Liver (tissue), 9 donors: ENCODE results near the gene NGB. TPM values are rescaled to one million over a fixed set of nuclear protein-coding genes. Genes with fewer than 3 reads are reported as not detected.

Source experiments
- DNase-seq: peaks from one replicate; pipeline ENCODE4 v3.0.0-alpha.2; 2017; ENCODE audit warnings: low spot score
- H3K27ac ChIP-seq, 2 donors: one replicate each; pipeline ENCODE4 v1.7.0; 2013; ENCODE audit warnings: inconsistent platforms in 2 of 2, low read length in 2 of 2, control low read depth in 1 of 2, low read depth in 1 of 2, mild to moderate bottlenecking in 1 of 2
- H3K27me3 ChIP-seq, 4 donors: one replicate each; pipeline versions ENCODE4 v1.6.1 to v1.7.0; 2013; ENCODE audit warnings: low read length in 3 of 4, inconsistent platforms in 1 of 4, mild to moderate bottlenecking in 1 of 4, moderate library complexity in 1 of 4; ENCODE audit not compliant: control insufficient read depth in 4 of 4, insufficient read depth in 4 of 4
- H3K36me3 ChIP-seq, 4 donors: one replicate each; pipeline versions ENCODE4 v1.6.1 to v1.7.0; 2013; ENCODE audit warnings: low read length in 3 of 4, mild to moderate bottlenecking in 3 of 4, low read depth in 1 of 4, moderate library complexity in 1 of 4; ENCODE audit not compliant: control insufficient read depth in 4 of 4, insufficient read depth in 3 of 4
- H3K4me1 ChIP-seq, 4 donors: one replicate each; pipeline versions ENCODE4 v1.6.1 to v1.7.0; 2013; ENCODE audit warnings: low read length in 3 of 4, mild to moderate bottlenecking in 3 of 4, moderate library complexity in 1 of 4; ENCODE audit not compliant: control insufficient read depth in 4 of 4, insufficient read depth in 4 of 4
- H3K4me3 ChIP-seq, 3 donors: one replicate each; pipeline versions ENCODE4 v1.6.1 to v1.7.0; 2013; ENCODE audit warnings: low read length in 3 of 3, control low read depth in 1 of 3, low read depth in 1 of 3, mild to moderate bottlenecking in 1 of 3
- H3K9ac ChIP-seq, 2 donors: one replicate each; pipeline ENCODE4 v1.7.0; 2013; ENCODE audit warnings: low read length in 2 of 2, mild to moderate bottlenecking in 2 of 2, moderate library complexity in 2 of 2, control low read depth in 1 of 2, low read depth in 1 of 2
- H3K9me3 ChIP-seq, 4 donors: one replicate each; pipeline versions ENCODE4 v1.6.1 to v1.7.0; 2013; ENCODE audit warnings: low read length in 3 of 4; ENCODE audit not compliant: control insufficient read depth in 4 of 4
- EGR1 ChIP-seq, 2 donors: IDR thresholded peaks; 2 replicates each; pipeline ENCODE4 v1.6.1; 2016 to 2018; ENCODE audit warnings: antibody characterized with exemption in 2 of 2, low read depth in 2 of 2
- FOXA1 ChIP-seq: IDR thresholded peaks from 2 replicates; pipeline ENCODE4 v1.6.1; 2016; ENCODE audit warnings: antibody characterized with exemption
- FOXA2 ChIP-seq: IDR thresholded peaks from 2 replicates; pipeline ENCODE4 v1.6.1; 2016; ENCODE audit warnings: antibody characterized with exemption
- GABPA ChIP-seq, 2 donors: IDR thresholded peaks in 1 of 2; conservative IDR thresholded peaks in 1 of 2; 2 replicates each; pipeline ENCODE4 v1.6.1; 2016; ENCODE audit warnings: antibody characterized with exemption in 2 of 2, mild to moderate bottlenecking in 1 of 2, moderate library complexity in 1 of 2
- HNF4G ChIP-seq: IDR thresholded peaks from 2 replicates; pipeline ENCODE4 v1.6.1; 2016; ENCODE audit warnings: antibody characterized with exemption
- JUND ChIP-seq, 2 donors: IDR thresholded peaks; 2 replicates each; pipeline ENCODE4 v1.6.1; 2016; ENCODE audit warnings: antibody characterized with exemption in 2 of 2
- NR2F2 ChIP-seq: IDR thresholded peaks from 2 replicates; pipeline ENCODE4 v1.6.1; 2016; ENCODE audit warnings: antibody characterized with exemption
- RAD21 ChIP-seq, 2 donors: IDR thresholded peaks; 2 replicates each; pipeline ENCODE4 v1.6.1; 2016; ENCODE audit warnings: antibody characterized with exemption in 2 of 2, mild to moderate bottlenecking in 2 of 2
- RXRA ChIP-seq, 2 donors: IDR thresholded peaks; 2 replicates each; pipeline ENCODE4 v1.6.1; 2017 to 2018; ENCODE audit warnings: antibody characterized with exemption in 2 of 2, mild to moderate bottlenecking in 1 of 2
- SP1 ChIP-seq: IDR thresholded peaks from 2 replicates; pipeline ENCODE4 v1.6.1; 2018; ENCODE audit warnings: antibody characterized with exemption, mild to moderate bottlenecking
- TAF1 ChIP-seq: conservative IDR thresholded peaks from 2 replicates; pipeline ENCODE4 v1.6.1; 2016; ENCODE audit warnings: antibody characterized with exemption, mild to moderate bottlenecking
- YY1 ChIP-seq: IDR thresholded peaks from 2 replicates; pipeline ENCODE4 v1.6.1; 2016; ENCODE audit warnings: antibody characterized with exemption, mild to moderate bottlenecking
- WGBS: extraction: QIAGEN DNeasy Blood & Tissue Kit; methylation state at CpG from one replicate; pipeline ENCODE4 v1.1.7; 2013; 5-methylcytosine and 5-hydroxymethylcytosine counted together
- polyA plus RNA-seq, 2 donors: library from polyadenylated mRNA; stranded (reverse) in 1 of 2; unstranded in 1 of 2; fragments of 200-250 nt in 1 of 2; fragments of >200 nt in 1 of 2; fragmentation: Nextera tagmentation in 1 of 2; extraction: Ambion mirVana in 1 of 2; gene quantifications; one replicate each; pipeline versions ENCODE4 v1.2.1 to v1.2.3, GENCODE V29; 2013 to 2015
- total RNA-seq, 2 donors: library from RNA; depleted of rRNA; stranded (reverse); fragments of >200 nt; gene quantifications; one replicate each; pipeline ENCODE4 v1.2.3, GENCODE V29; 2014
- TF ChIP-seq, protein P1 (sequence below): IDR thresholded peaks from 2 replicates; pipeline ENCODE4 v1.6.1; 2016; ENCODE audit warnings: antibody characterized with exemption
- TF ChIP-seq, protein P2 (sequence below): IDR thresholded peaks from 2 replicates; pipeline ENCODE4 v1.6.1; 2016; ENCODE audit warnings: antibody characterized with exemption, mild to moderate bottlenecking
- TF ChIP-seq, protein P3 (sequence below): IDR thresholded peaks from 2 replicates; pipeline ENCODE4 v1.6.1; 2016; ENCODE audit warnings: antibody characterized with exemption
- TF ChIP-seq, protein P4 (sequence below): IDR thresholded peaks from 2 replicates; pipeline ENCODE4 v1.6.1; 2016; ENCODE audit warnings: antibody characterized with exemption
- TF ChIP-seq, protein P5 (sequence below): fragments of 150-350 bp; IDR thresholded peaks from 2 replicates; pipeline ENCODE4 v1.5.1; 2017; ENCODE audit warnings: improper control_type of control experiment, low read depth, low read length; ENCODE audit not compliant: missing input control
- donor health status: healthy.
- donor health status: healthy.
- donor health status: healthy.
- donor health status: healthy.
- donor health status: healthy.

NGB gene
- total and polyA plus RNA-seq, 4 donors, result not detected

DNA sequence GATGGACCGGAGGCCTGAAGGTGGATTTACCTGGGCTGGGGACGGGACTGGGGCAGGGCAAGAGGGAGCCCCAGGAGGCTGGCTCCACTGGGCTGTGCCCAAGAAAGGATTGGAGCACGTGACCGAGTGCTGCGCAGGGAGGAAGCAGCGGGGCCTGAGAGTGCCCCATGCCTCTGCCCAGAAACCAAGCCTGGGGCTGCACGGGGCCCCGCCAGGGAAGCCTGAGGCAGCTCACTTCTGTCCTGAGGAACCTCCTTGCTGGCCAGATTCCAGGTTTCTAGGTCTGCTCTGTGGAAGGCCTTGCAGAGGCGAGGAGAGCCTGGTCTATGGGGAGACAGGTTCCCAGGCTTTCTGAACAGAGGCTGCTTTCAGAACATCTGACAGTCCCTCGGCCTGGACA is 10.4 kb downstream of the NGB start:
- H3K4me3 ChIP-seq, result no peak overlapping the region
- H3K4me1 ChIP-seq, result no peaks in the 10 kb centered on the region
- no peaks in the 10 kb centered on the region for H3K9me3 ChIP-seq
- H3K9ac ChIP-seq, result no peak overlapping the region
- DNase-seq, result no peak
- H3K27me3 ChIP-seq, result no peaks in the 10 kb centered on the region
- TF ChIP-seq, protein P1, sequence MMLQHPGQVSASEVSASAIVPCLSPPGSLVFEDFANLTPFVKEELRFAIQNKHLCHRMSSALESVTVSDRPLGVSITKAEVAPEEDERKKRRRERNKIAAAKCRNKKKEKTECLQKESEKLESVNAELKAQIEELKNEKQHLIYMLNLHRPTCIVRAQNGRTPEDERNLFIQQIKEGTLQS, result no peak
- TF ChIP-seq, protein P2, sequence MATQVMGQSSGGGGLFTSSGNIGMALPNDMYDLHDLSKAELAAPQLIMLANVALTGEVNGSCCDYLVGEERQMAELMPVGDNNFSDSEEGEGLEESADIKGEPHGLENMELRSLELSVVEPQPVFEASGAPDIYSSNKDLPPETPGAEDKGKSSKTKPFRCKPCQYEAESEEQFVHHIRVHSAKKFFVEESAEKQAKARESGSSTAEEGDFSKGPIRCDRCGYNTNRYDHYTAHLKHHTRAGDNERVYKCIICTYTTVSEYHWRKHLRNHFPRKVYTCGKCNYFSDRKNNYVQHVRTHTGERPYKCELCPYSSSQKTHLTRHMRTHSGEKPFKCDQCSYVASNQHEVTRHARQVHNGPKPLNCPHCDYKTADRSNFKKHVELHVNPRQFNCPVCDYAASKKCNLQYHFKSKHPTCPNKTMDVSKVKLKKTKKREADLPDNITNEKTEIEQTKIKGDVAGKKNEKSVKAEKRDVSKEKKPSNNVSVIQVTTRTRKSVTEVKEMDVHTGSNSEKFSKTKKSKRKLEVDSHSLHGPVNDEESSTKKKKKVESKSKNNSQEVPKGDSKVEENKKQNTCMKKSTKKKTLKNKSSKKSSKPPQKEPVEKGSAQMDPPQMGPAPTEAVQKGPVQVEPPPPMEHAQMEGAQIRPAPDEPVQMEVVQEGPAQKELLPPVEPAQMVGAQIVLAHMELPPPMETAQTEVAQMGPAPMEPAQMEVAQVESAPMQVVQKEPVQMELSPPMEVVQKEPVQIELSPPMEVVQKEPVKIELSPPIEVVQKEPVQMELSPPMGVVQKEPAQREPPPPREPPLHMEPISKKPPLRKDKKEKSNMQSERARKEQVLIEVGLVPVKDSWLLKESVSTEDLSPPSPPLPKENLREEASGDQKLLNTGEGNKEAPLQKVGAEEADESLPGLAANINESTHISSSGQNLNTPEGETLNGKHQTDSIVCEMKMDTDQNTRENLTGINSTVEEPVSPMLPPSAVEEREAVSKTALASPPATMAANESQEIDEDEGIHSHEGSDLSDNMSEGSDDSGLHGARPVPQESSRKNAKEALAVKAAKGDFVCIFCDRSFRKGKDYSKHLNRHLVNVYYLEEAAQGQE, result no peak
- TF ChIP-seq RAD21 (IDR thresholded peaks at IDR 0.05) (no peak), FOXA2 (no peak), RXRA (IDR thresholded peaks at IDR 0.05) (no peak)
- TF ChIP-seq, protein P3, sequence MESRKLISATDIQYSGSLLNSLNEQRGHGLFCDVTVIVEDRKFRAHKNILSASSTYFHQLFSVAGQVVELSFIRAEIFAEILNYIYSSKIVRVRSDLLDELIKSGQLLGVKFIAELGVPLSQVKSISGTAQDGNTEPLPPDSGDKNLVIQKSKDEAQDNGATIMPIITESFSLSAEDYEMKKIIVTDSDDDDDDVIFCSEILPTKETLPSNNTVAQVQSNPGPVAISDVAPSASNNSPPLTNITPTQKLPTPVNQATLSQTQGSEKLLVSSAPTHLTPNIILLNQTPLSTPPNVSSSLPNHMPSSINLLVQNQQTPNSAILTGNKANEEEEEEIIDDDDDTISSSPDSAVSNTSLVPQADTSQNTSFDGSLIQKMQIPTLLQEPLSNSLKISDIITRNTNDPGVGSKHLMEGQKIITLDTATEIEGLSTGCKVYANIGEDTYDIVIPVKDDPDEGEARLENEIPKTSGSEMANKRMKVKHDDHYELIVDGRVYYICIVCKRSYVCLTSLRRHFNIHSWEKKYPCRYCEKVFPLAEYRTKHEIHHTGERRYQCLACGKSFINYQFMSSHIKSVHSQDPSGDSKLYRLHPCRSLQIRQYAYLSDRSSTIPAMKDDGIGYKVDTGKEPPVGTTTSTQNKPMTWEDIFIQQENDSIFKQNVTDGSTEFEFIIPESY, result no peak
- no peak overlapping the region for H3K27ac ChIP-seq
- WGBS, result 68% methylated on average over 10 of the region's 10 CpGs
- no peaks in the 10 kb centered on the region for H3K36me3 ChIP-seq

DNA sequence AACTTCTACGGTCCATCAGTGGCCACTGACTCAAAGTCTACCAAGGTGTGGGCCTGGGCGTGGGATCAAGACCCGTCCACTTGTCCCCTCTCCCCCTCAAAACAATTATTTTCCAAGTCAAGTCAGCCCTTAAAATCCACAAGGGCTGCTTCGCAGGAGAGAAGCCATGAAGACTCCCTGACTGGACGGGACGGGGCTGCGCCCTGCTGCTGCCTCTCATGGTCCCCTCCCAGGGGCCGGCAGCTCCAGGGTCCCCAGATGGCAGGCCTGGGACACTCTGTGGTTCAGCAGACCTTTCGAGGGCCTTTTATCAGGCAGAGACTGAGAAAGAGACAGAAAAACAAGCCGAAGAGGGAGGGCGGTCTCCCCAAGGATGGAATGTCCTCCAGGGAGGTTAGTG is 10.8 kb downstream of the NGB start:
- no peak overlapping the region for H3K4me3 ChIP-seq
- H3K27me3 ChIP-seq, result no peaks in the 10 kb centered on the region
- no peak overlapping the region for H3K27ac ChIP-seq
- 90% methylated on average over 11 of the region's 11 CpGs for WGBS
- no peaks in the 10 kb centered on the region for H3K4me1 ChIP-seq
- H3K9ac ChIP-seq, result no peak overlapping the region
- H3K36me3 ChIP-seq, result no peaks in the 10 kb centered on the region
- TF ChIP-seq, protein P4, sequence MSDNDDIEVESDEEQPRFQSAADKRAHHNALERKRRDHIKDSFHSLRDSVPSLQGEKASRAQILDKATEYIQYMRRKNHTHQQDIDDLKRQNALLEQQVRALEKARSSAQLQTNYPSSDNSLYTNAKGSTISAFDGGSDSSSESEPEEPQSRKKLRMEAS, result no peak
- TF ChIP-seq, protein P1, result no peak
- TF ChIP-seq HNF4G (no peak), FOXA1 (no peak), EGR1 (IDR thresholded peaks at IDR 0.05; ENCODE audit: low read depth in 2 of 2) (no peak), GABPA (IDR thresholded peaks at IDR 0.05 in 1 of 2, conservative IDR thresholded peaks at IDR 0.05 in 1 of 2) (no peak), FOXA2 (no peak), NR2F2 (no peak), SP1 (no peak), TAF1 (no peak), YY1 (no peak), JUND (IDR thresholded peaks at IDR 0.05) (no peak), RAD21 (IDR thresholded peaks at IDR 0.05) (no peak)
- TF ChIP-seq, protein P5, sequence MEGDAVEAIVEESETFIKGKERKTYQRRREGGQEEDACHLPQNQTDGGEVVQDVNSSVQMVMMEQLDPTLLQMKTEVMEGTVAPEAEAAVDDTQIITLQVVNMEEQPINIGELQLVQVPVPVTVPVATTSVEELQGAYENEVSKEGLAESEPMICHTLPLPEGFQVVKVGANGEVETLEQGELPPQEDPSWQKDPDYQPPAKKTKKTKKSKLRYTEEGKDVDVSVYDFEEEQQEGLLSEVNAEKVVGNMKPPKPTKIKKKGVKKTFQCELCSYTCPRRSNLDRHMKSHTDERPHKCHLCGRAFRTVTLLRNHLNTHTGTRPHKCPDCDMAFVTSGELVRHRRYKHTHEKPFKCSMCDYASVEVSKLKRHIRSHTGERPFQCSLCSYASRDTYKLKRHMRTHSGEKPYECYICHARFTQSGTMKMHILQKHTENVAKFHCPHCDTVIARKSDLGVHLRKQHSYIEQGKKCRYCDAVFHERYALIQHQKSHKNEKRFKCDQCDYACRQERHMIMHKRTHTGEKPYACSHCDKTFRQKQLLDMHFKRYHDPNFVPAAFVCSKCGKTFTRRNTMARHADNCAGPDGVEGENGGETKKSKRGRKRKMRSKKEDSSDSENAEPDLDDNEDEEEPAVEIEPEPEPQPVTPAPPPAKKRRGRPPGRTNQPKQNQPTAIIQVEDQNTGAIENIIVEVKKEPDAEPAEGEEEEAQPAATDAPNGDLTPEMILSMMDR, result no peak
- TF ChIP-seq, protein P3, result no peak
- TF ChIP-seq, protein P2, result no peak
- no peaks in the 10 kb centered on the region for H3K9me3 ChIP-seq
- DNase-seq, result no peak
